ENCODE results near the gene TJP2.

The TJP2 gene

DNA sequence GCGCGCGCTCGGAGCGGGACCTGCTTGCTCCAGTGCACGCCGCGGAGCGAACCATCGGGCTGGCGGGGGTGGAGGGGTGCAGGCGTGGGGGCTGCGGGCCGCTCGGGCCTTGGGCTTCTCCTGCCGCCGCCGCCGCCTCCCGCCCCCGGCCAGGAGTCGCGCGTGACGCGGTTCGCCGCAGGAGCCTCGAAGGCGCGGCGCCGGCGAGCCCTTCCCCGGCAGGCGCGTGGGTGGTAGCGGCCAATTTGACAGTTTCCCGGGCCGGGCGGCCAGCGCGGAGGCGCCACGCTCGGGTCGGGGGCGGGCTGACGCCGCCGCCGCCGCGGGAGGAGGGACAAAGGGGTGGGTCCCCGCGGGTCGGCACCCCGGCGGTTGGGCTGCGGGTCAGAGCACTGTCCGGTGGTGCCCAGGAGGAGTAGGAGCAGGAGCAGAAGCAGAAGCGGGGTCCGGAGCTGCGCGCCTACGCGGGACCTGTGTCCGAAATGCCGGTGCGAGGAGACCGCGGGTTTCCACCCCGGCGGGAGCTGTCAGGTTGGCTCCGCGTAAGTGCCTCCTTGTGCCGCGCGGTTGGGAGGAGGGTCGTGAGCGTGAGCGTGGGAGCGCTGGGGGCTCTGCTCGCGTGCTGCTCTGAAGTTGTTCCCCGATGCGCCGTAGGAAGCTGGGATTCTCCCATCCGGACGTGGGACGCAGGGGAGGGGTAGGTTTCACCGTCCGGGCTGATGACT lies at the start of gene TJP2:
TJP2 (plus strand) TSS at position 387 of the 725 bp plus-strand sequence; CDS start at position 483, 96 bp downstream.
- DNase-seq (ENCODE audit: low read depth): peak; percentile 47

DNA sequence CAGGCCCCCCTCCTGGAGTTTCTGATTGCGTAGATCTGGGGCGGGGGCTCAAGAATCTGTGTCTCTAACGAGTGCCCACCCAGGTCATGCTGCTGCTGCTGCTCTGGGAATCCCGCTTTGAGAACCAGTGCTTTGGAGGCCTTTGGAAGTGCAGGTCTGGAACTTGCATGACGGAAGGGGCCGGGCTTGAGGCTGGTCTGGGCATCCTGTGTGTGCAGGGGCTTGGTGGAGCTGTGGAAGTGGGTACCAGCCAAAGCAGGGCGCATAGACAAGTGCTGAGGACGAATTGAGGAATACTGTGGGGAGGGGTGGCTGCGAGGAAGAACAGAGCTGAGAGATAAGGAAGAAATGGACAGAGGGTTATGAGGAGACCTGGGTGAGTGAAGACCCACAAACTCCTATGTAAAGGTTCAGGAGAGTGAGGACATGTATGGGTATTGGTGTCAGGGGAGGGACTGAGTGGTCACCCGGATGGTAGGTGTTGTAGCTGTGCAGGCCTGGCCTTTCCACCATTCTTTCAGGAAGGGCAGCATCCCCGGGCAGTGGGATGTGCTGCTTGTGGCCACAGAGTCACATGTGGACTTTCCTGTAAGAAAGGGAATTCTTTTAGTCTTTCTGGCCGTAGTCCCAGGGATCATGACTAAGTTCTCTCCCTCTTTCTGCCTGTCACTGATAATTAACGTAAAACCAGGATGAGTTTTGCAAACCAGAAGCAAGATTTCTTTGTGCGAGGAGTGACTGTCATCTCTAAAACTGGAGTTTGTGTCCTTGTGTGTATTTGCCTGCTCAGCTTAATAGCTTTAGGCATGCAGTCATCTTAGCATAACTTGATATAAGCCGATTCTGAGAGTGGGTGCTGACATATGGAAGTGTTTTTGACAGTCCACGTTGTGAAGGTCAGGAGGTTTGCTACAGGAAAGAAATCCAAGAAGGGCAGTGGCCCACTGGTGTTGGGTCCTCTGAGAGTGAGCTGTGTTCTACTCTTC lies 43.3 kb upstream of the TJP2 start:
- DNase-seq (ENCODE audit: low read depth): no peak

DNA sequence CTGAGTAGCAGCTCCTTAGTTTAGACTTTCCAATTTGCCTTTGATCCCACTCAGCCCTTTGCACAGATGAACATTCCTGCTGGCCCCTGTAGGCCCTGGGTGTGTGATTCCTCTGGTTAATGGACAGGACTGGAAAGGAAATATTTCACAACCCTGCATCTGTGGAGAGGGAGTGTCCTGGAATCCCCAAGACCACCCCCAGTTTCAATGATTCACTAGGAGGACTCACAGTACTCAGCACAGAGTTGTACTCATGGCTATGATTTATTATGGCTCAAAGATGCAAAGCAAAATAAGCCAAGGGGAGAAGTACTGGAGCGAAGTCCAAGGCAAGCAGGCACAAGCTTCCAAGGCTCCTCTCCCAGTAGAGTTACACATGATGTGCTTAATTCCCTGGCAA lies 42.4 kb upstream of the TJP2 start:
- DNase-seq (ENCODE audit: low read depth): no peak

DNA sequence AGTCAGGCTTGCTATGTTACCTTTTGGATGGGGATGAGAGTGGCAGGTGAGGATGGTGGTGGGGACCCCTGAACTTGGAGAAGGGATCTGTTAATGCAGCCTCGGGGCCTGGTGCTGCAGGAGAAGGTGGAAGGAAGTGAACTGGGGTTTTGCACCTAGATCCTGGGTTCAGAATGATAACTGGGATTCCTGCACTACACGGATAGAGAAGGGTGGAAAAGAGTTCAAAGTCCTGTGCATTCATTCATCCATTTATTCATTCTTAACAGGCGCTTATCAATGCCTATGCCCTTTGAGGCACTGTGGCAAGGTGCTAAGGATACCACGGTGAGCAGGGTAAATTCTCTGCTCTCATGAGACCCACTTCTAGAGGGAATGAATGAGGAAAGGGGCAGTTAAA lies 41.7 kb upstream of the TJP2 start:
- no peak for DNase-seq (ENCODE audit: low read depth)

DNA sequence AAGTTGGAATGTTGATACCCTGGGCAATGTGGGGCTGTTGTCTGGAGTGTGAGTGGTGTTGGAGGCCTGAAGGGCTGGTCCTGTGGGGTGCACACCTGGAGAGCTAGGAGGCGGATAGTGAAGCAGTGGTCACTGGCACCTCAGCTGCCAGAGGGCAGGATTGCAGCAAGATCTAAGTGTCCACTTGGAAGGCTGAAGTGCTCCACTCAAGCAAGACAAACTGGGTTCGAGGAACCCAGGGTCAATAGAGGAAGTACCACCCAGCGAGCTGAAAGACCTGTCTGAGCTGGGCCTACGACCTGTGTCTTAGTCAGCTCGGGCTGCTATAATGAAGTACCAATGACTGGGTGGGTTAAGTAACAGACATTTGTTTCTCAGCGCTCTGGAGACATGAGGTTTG lies 39.7 kb upstream of the TJP2 start:
- no peak for DNase-seq (ENCODE audit: low read depth)

DNA sequence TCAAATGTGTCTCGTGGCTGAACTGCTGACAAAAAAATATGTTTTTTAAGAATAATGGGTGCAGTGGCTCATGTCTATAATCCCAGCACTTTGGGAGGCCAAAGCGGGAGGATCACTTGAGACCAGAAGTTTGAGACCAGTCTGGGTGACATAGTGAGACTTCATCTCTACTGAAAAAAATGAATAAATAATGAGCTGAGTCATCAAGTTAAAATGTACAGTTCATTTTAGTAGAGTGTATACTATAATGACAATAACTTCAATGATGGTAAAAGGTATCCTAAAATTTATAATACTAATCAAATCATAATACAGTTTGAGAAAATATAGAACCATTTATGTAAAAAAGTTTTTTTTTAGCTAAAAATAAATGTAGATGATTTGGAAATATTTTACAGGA lies 37.9 kb upstream of the TJP2 start:
- no peak for DNase-seq (ENCODE audit: low read depth)

DNA sequence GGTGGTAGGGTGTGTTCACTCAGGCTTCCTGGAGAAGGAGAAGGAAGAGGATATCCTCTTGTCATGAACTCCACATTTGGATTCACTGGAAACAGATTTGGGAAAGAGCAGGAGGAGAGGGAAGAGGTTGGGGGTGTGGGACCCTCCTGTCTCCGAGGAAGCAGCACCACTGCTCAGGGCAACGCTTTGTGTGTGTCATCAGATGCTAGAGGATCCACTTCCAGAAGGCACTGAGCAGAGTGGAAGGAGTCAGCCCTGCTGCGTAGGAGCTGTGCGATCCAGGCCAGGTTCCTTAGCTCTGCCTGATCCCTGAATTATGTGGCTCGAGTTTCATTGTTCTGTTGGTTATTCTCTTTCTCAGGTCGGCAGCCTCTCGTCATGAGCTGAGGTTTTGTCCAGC lies 37.3 kb upstream of the TJP2 start:
- no peak for DNase-seq (ENCODE audit: low read depth)

DNA sequence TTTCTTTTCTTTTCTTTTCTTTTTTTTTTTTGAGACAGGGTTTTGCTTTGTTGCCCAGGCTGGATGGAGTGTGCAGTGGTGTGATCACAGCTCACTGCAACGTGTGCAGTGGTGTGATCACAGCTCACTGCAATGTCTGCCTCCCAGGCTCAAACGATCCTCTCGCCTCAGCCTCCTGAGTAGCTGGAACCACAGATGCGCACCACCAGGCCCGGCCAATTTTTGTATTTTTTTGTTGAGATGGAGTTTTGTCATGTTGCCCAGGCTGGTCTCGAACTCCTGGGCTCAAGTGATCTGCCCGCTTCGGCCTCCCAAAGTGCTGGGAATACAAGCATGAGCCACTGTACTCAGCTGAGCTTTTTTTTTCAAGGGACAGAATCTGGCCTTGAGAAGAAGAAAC lies 36.8 kb upstream of the TJP2 start:
- DNase-seq (ENCODE audit: low read depth): no peak

DNA sequence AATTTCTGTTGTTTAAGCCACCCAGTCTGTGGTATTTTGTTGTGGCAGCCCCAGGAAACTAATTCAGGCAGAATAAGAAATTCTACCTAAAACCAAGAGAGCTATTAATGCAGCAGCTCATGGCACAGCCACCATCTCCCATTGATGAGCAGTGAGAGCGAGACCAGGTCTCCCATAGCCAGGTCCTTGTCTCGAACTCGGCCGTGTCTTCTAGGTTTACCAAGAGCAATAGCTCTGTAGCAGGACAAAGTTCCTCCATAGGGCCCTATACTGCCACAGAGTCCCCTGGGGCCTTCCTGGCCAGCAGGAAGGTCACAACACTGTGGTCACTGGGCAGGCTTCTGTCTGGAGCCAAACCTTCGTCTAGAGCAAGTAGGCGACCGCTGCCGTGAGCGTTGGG lies 34.5 kb upstream of the TJP2 start:
- no peak for DNase-seq (ENCODE audit: low read depth)

DNA sequence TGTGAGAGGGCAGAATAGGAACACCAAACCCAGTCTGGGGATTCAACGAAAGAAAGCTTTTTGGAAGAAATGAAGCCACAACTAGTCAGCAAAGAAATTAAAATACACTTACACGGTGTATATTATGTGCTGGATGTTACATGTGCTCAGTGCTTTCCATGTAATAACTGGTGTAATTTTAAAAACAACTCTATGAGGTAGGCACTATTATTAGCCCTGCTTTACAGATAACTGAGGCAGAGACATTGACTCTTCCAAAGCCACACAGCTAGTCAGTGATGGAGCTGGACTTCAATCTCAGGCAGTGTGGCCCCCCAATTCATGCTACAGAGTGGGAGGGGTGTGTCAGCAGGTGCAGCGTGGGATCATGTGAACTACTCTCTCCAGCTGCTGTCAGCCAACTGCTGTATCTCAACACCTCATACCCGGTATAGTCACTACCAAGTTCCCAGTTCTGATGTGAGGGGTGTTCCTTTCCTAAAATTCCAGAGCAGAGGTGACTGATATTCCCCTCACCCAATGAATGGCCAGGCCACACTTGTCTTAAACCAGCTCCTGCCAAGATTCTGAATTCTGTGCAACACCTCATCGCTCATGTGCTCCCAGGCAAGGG lies 33.8 kb upstream of the TJP2 start:
- DNase-seq (ENCODE audit: low read depth): no peak

DNA sequence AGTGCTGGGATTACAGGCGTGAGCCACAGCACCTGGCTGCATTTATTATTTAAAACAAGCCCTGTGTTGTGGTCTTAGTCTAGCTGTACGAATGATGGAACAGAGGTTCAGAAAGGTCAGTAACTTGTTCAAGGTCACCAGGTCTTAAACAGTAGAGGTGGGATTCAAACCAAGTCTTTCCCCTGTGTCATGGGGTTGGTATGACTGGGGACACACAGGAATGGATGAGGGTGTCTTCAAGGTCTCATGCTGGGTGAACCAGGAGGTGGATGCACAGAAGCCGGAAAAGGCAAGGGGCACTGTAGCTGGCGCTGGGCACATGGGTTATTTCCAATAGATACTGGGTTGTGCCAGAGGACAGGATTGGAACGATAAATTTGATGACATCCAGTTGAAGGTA lies 32.2 kb upstream of the TJP2 start:
- DNase-seq (ENCODE audit: low read depth): no peak

DNA sequence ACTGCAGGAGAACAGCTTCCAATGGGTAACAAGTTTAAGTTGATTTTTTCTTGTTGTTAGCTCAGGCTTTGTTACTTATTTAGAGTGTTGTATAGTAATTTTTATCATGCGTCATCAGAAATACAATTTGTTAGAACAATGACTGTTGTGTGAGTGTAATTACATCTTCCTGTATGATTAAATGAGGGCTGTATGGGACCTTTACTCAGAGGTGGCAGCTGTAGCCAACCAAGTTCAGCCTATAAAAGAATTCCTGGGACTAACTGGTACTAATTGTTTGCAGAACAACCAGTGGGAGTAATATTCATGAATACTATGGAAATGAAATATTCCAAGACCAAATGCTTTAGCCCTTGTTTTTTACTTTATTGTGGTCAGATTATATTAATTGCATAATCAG lies 30.8 kb upstream of the TJP2 start:
- no peak for DNase-seq (ENCODE audit: low read depth)

DNA sequence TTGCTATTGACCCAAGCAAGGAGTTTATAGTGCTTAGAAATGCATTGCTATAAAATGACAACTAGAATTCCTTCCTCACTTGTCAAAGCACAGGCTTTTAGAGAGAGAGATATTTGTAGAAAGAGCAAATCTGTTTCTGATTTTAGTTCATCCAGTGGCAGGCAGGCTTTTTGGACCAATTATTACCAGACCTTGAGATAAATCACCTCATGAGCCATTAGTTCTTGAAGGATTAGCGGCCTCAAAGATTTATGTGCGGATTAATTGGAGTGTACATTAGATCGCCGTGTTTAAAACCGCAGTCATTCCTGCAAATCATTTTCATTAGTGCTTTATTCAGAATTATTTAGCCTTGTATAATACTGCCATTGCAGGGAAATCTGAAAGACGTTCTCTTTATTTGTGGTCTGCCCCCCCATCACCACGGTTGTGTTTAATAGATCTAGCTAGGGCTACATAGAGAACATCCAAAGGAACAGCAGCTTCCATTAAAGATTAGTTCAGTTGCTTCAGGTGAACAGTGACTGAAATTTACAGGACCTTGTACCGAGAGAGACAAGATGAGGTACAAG lies 28.8 kb upstream of the TJP2 start:
- DNase-seq (ENCODE audit: low read depth): no peak

DNA sequence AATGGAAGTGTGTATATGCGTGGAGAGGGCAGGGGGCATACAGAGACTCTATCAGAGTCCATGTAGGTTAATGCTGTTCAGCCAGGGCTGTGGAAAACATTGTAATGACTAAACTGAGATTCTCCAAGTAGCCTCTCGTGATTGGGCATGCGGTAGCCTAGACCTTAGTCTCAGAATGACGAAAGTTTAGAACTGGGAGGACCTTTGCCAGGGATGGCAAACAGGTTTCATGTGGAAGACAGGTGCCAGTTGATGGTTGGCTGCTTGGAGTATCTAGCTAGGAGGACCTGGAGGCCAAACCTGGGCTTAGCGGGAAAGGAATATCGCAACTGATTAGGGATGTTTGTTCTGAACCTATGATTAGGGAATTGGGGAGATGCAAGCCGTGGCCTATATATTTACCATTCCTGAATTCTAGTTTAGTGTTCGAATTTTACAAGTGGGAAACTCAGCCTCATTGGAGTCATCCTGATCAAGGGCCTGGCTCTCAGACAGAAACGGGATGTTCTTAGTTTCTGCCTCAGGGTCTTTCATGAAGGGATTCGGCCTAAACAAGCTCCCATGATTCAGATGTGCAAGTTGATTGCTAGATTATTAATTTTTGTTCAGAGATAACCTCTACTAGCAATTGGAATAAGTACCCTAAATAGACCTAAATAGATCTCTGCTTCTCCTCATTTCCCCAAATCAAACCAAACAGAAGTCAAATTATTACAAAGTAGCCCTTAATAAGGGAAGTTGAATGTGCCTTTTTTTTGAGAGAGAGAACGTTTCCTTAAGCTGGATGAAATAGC lies 26.8 kb upstream of the TJP2 start:
- no peak for DNase-seq (ENCODE audit: low read depth)

DNA sequence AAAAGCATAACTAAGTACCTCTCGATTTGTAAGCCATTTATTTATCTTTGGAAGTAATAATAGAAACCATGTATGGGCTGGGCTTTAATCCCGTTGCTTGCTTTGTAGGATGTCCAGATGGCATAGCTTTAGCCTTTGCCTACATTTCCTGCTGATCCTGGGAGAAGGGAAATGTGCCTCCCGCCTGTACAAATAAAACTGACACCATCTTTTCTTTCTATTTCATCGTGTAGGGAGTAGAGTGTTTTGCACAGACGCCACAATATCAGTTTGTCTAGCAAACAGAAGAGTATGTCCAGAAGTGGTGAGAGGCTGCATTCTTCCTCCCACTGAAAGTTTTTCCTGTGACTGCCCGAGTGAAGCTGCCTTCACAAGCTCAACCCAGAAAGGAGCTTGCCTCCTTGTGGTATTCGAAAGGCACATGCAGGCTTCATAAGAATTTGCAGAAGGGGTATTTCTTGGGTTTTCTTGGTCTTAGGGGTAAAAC lies 24.7 kb upstream of the TJP2 start:
- DNase-seq (ENCODE audit: low read depth): no peak

DNA sequence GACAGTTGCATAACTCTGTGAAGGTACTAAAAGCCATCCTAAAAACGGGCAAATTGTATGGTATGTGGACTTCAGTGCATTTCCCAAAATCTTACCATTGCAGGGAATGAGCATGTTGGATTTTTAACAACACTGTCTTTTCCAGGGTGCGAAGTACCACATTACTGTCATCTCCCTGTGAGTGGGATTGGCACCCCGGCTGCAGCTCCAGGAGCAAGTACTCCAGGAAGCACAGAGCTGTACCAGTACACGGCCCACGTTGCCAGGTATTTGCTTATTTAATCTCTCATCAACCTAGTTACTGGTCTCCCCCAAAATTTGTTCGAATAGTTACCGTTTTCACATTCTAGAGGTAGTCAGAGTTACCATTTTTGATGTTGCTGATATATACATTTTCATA lies 22.6 kb upstream of the TJP2 start:
- no peak for DNase-seq (ENCODE audit: low read depth)

DNA sequence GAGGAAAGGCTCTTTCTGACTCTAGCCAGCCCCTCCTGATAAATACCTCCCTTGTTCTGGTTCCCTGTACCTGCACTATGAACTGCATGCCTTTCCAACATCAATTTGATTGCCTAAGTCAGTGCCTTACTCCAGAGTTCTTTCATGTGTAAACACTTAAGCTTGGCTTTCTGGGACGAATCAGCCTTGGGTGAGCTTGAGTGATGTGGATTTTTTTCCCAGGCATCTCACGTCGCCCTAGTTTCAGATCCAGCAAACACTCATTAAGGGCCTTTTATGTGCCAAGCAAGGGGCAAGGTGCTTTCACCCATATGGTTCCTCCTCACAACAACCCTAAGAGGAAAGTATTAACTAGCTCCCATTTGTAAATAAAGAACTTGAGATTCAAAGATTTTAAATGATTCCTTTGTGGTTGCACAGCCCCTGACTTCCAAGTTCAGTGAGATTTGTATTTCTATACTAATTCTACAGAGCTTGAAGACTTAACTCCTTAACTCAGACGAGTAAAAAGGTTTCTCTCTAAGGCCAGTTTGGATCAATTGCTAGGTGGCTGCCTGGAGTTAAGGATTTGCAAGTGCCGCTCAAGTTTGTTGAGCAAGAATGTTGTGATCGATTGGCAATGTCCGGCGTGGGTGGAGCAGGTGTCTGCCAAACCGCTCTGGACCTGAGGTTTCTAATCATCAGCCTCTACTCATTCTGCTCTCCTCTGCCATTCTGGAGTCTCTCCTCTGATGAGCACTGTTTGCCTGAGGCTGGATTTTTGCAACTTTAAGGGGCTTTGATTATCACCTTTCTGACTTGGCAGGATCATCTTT lies 20.2 kb upstream of the TJP2 start:
- no peak for DNase-seq (ENCODE audit: low read depth)

DNA sequence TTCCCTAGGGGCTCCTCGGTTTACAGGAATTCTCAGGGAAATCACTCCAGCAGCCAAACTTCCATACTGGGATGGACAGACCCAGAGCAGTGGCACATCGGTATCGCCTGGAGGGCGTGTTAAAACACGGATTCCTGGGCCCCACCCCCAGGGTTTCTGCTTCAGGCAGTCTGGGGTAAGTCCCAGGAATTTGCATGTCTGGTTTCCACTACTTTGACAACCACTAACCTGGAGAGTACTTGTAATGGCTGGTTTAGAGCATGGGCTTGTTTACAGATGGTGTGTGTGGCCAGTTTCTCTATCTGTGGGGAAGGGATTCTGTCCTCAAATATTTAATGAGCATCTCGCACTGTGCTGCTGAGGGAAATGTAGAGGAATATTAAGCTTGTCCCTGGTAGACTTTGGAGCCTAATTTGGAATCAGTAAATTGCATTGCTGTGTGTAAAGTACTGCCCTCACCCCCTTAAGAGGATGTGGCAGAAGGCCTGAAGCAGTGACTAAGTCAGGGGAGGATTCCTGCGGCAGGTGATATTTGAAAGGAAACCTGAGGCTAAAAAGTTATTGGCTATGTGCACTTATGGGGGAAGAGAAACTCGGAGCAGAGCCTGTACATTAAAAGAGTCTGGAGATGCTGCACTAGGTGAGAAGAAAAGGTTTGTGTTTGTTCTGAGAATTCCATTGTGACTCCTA lies 18.6 kb upstream of the TJP2 start:
- DNase-seq (ENCODE audit: low read depth): no peak

DNA sequence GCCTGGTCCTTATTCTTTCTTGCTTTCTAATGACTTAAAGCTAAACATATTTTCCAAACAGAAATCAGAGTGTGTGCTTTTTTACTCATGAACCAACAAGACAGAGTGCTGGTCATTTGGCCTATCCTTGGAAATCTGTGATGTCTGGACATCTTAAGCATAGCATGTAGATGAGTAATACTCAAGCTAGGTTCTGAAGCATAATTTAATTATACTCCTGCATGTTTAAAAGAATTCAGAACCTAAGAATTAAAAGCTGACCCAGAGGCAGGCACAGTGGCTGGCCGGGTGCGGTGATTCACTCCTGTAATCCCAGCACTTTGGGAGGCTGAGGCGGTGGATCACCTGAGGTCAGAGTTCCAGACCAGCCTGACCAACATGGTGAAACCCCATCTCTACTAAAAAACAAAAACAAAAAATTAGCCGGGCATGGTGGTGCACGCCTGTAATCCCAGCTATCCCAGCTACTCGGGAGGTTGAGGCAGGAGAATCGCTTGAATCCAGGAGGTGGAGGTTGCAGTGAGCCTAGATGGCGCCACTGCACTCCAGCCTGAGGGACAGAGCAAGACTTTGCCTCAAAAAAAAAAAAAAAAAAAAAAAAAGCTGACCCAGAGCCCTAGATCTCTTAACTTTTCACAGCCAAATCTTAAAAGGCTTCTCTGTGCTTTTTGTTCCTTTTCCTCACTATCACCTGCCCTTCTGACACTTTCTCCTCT lies 16.2 kb upstream of the TJP2 start:
- no peak for DNase-seq (ENCODE audit: low read depth)

Measured in activated T-cell treated with anti-CD3 and anti-CD28 coated beads for 48 hours (primary cell).